Measurements from ENCODE around the gene SZT2.

DNA sequence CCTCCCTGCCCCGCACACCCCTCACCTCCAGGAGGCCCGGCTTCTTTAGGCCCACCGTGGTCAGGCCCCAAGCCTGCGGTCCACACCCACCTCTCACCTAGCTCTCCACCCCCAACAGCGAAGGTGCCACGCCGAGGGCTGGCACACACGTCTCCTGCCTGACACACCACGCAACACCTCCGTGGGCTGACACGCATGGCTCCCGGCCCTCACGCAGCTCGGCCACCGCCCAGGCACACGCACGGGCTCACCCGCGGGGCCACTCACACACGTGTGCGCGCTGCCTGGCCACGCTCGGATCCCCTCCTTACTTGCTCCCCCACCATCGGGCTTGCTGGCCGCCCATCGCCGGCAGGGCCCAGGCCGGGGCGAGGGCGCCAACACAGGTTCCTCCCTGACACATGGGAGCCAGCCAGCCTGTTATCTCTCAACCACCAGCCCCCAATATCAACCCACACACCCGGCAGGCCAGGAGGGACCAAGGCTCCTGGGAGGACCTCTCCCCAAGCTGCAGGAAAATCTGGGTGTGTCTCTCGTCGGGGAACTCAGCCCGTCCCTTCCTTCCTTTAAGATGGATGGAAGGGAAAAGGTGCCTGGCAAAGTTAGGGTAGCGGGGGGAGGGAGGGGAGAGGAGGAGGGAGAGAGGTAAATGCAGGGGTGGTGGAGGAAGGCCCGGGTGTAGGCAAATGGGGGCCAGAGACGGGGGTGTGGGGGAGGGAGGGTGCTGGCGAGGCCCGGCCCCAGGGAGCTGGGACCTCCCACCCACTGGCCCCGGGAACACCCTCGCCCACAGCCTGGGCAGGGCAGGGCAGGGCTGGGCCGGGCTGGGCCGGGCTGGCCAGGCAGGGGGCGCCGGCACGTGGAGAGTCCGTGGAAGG lies 22.4 kb upstream of the SZT2 start:
- TF ChIP-seq, protein P1, sequence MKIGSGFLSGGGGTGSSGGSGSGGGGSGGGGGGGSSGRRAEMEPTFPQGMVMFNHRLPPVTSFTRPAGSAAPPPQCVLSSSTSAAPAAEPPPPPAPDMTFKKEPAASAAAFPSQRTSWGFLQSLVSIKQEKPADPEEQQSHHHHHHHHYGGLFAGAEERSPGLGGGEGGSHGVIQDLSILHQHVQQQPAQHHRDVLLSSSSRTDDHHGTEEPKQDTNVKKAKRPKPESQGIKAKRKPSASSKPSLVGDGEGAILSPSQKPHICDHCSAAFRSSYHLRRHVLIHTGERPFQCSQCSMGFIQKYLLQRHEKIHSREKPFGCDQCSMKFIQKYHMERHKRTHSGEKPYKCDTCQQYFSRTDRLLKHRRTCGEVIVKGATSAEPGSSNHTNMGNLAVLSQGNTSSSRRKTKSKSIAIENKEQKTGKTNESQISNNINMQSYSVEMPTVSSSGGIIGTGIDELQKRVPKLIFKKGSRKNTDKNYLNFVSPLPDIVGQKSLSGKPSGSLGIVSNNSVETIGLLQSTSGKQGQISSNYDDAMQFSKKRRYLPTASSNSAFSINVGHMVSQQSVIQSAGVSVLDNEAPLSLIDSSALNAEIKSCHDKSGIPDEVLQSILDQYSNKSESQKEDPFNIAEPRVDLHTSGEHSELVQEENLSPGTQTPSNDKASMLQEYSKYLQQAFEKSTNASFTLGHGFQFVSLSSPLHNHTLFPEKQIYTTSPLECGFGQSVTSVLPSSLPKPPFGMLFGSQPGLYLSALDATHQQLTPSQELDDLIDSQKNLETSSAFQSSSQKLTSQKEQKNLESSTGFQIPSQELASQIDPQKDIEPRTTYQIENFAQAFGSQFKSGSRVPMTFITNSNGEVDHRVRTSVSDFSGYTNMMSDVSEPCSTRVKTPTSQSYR (CRISPR knock-in tag; IDR thresholded peaks at IDR 0.05; ENCODE audit: borderline replicate concordance), result no peak
- TF ChIP-seq NCOA5 (CRISPR knock-in tag; IDR thresholded peaks at IDR 0.05), result no peak
